Mesenteric fat pad (tissue), 1 donor: ENCODE data around the gene CYP2S1. TPM values are rescaled to one million over a fixed set of nuclear protein-coding genes. Genes with fewer than 3 reads are reported as not detected.
"Not testable (repeated sequence)": the region's sequence is repeated elsewhere in the genome, so short reads cannot be mapped to it uniquely, and the experiment has no call there.

Experiments used
- DNase-seq: peaks from one replicate; pipeline ENCODE4 v3.0.0-alpha.2; 2020; ENCODE audit warnings: low spot score
- total RNA-seq: library from RNA; stranded (reverse); fragmentation: NEBNext Ultra II Directional; extraction: Animal tissue kit (Norgen Biotek cat#: 25700); gene quantifications from one replicate; pipeline ENCODE4 v1.2.1, GENCODE V29; 2021
- donor health status: DM: yes; HTN: yes; CAD: no.

The CYP2S1 gene
- total RNA-seq, 1 donor from 2014 or later, result 2.2 TPM

GRCh38 chr19:41225238-41226052 lies 32.4 kb downstream of the CYP2S1 start:
- no peak for DNase-seq

- peak; percentile 91 for DNase-seq
Observed at GRCh38 chr19:41226053-41226873, 33.2 kb downstream of the CYP2S1 start.

GRCh38 chr19:41226874-41227390 lies 33.9 kb downstream of the CYP2S1 start:
- DNase-seq, result no peak

- no peak for DNase-seq
Observed at GRCh38 chr19:41228486-41228885, 35.5 kb downstream of the CYP2S1 start.

- DNase-seq, result not testable (repeated sequence)
Observed at GRCh38 chr19:41229338-41229737, 36.3 kb downstream of the CYP2S1 start.

GRCh38 chr19:41230067-41230857 lies 37.2 kb downstream of the CYP2S1 start:
- no peak for DNase-seq

- no peak for DNase-seq
Observed at GRCh38 chr19:41232686-41233085, 39.7 kb downstream of the CYP2S1 start.

GRCh38 chr19:41233748-41234240 lies 40.8 kb downstream of the CYP2S1 start:
- DNase-seq, result no peak

- DNase-seq, result no peak
Observed at GRCh38 chr19:41234512-41235168, 41.6 kb downstream of the CYP2S1 start.

- no peak for DNase-seq
Observed at GRCh38 chr19:41235480-41235879, 42.5 kb downstream of the CYP2S1 start.

GRCh38 chr19:41238244-41238643 lies 45.2 kb downstream of the CYP2S1 start:
- DNase-seq, result no peak

GRCh38 chr19:41239363-41239762 lies 46.3 kb downstream of the CYP2S1 start:
- no peak for DNase-seq

GRCh38 chr19:41239961-41240574 lies 47.0 kb downstream of the CYP2S1 start:
- no peak for DNase-seq

GRCh38 chr19:41241859-41242258 lies 48.8 kb downstream of the CYP2S1 start:
- DNase-seq, result no peak

GRCh38 chr19:41244117-41244516 lies 51.1 kb downstream of the CYP2S1 start:
- no peak for DNase-seq

- no peak for DNase-seq
Observed at GRCh38 chr19:41245843-41246242, 52.8 kb downstream of the CYP2S1 start.

GRCh38 chr19:41248895-41249294 lies 55.9 kb downstream of the CYP2S1 start:
- DNase-seq, result no peak

- no peak for DNase-seq
Observed at GRCh38 chr19:41249707-41250423, 56.8 kb downstream of the CYP2S1 start.

GRCh38 chr19:41253660-41254059 lies 60.6 kb downstream of the CYP2S1 start:
- no peak for DNase-seq
